HG03139 (cell line): ENCODE results near the gene WNT7B.

Experiments
- ATAC-seq: cut with Tn5 transposase; IDR thresholded peaks from one replicate; pipeline ENCODE4 v1.9.1; 2021; ENCODE audit not compliant: unreplicated experiment

WNT7B gene

DNA sequence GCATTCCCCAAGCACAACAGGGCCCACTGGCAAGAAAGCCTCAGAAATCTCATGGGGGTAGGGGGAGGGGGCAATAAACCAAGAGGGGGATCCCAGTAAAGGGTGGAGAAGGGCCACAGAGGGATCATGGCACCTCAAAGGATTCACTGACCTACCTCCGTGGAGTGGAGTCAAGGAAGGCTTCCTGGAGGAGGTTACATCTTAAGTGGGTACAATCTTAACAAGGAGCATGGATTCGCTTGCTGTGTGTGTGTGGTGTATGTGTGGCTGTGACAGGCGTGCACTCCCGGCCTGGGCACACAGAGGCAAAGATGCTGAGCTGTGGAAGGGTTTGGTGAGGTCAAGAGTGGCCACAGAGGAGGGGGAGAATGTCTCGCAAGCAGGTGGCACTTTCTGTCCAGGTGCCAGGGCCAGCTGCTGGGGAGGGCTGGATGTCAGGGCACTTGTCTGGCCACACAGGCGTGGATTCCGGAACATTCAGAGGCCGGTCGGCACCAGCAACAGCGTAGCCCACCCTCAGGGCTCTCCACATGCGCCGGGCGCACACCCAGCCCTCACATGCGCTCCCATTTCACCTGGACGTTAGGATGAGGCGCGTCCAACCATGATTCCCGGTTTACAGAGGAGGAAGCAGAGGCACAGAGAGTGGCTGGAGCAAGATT, 43.3 kb downstream of the WNT7B start:
- no peak for ATAC-seq

DNA sequence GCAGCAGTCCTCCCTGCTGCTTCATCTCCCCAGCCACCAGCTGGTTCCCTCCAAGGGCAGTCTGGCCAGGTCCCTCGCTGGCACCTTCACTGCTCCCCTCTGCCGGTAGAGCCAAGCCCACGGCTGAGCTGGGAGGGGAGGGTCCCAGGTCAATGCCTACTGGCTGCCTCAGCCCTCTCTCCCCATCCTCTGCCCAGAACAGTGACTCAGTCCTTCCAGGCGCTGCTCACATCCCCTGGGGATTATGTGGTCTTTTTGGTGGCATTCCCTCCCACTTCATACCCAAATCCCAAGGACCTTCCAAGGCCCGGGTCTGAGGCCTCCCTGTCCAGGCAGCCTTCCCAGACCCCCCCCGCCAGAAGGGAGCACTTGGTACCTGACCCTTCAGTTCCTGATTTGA, 44.9 kb downstream of the WNT7B start:
- ATAC-seq: no peak

DNA sequence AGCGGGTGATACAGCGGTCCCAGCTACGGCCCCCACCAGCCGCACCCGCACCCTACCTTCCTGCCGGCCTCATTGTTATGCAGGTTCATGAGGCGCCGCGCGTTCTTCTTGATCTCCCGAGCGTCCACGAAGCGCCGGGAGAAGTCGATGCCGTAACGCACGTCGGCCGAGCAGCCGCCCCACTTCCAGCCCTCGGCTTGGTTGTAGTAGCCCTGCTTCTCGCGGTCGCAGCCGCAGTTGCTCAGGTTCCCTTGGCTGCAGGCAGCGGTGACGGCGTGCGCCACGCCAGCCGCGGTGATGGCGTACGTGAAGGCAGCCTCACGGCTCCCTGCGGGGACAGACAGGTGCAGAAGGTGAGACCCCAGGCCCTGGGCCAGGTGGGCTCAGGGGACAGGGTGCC, 45.9 kb downstream of the WNT7B start:
- ATAC-seq: no peak

DNA sequence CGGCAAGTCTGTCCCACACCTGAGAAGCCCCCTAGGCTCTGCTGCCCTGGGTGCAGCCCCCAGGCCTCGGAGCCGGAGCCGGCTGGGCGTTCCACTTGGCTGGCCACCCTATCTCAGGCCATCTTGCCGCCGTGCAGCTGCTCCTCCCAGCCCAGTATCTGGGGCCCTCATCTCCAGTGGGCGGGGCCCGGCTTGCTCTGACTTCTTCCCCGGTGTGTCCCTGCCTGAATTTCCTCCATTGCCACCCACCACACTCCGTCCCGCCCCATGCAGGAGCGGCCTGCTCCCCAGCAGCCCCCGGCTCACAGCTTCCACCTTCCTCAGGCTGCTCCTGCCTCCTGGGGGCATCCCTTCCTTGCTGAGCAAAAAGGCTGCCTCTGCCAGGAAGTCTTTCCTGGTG, 46.6 kb downstream of the WNT7B start:
- ATAC-seq: no peak

DNA sequence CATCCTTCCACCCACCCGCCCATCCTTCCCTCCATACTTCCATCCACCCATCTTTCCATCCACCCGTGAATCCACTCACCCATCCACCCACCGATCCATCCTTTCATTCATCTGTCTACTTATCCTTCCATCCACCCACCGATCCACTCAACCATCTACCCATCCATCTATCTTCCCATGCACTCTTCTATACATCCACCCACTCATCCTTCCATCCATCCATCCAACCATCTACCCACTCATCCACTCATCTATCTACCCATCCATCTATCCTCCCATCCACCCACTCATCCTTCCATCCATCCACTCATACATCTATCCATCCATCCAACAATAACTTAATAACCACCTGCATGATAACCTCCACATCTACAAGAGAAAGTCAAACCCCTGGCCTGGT, 47.3 kb downstream of the WNT7B start:
- no peak for ATAC-seq

DNA sequence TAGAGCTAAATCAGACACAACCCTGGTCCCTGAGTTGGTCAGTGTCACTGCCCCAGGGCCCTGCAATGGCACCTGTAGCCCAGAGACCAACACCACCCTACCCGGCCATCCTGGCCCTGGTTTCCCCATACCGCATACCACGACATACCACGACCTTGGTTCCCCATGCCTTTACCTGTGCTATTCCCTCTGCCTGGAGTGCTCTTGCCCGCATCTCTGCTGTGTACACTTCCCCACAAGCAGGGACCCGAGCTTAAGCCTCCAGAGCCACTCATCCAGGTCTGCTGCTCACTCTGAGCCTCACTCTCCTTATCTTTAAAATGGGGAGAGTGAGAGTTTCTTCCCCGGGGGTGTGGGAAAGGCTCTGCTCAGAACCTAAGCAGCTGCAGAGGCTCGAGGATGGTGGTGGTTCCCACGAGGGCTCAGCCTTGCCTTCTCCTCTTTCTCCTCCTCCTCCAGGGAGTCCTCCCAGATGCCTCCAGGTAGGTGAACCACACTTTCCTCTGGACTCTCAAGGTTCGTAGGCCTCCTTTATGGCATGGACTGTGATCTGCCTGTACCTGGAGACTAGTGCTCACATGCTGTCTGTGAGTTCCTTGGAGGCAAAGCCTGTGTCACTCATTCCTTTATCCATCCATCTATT, 48.1 kb downstream of the WNT7B start:
- ATAC-seq: no peak

DNA sequence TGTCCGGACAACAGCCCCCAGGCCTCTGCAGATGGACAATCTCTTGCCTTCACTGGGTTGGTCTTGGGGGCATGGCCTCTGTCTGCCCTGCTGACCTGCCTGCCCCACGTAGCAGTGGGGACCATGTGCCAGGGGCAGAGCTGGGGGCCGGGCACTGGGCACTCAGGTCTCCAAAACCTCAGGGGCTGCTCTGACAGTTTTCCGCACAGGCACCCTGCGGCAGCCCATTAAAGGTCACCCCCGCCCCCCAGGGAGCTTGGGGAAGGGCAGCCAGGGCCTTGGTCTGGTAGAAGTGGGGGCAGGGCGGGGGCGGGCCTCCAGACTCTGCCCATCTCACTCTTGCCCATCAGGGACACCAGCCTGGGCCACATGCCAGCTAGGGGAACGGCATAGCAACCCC, 49.9 kb downstream of the WNT7B start:
- no peak for ATAC-seq

DNA sequence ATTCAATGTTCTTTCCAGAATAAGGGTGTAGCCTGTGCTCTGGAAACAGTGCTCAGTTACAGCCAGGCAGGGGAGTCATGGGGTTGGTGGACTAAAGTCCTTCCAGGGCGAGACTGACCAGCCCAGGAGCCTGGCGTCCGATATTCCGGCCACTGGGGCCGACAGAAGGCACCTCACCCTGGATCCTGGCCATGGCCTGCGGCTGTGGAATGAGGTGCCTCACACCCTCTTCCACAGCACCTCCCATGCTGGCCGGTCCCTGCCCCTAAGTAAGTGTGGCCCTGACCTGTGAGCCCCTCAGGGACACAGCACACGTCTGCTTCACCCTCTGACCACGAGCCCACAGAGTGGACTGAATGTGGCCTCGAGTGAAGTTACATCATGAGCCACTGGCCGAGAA, 50.5 kb downstream of the WNT7B start:
- ATAC-seq: no peak

DNA sequence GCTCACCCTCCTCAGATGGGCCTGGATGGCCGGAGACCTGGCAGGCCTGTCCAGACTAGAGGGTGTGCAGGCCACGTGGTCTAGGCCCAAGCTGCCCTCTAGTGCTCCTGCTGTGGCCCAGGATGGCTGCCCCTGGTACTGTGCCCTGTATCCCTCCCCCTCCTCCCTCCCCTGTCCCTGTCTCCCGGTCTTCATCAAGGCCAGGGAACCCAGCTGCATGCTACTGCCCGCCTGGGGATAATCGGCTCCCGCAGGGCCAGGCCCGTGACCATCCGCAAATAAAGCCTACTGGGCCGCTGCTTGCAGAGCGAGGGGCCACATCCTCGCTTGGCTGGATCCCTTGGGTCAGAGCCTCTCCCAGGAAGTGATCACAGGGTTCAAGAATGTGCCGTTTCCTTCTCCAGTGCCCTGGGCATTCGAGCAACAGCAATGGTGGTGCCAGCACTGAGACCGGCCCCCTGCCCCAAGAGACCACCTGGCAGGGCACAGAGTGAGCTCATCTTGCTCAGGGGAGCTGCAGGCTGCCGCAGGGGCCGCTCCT, 51.1 kb downstream of the WNT7B start:
- no peak for ATAC-seq

DNA sequence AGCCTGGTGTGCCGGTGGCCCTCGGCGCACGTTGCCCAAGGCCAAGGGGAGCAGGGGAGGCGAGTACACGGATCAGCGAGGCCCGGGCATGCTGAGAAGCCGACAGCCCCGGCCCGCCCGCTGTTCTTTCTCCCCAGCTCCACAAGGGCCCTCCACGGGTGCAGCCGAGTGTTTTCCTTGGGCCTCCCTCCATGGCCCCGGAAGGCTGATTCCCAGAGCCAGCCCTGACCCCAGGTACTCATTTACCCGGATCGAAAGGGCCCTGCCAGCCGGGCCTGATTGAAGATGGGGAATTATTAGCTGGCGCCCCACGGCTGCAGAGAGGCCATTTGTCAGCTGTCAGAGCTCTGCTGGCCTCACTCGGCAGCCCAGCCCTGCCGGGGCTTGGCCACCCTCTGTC, 53.1 kb downstream of the WNT7B start:
- ATAC-seq: no peak

DNA sequence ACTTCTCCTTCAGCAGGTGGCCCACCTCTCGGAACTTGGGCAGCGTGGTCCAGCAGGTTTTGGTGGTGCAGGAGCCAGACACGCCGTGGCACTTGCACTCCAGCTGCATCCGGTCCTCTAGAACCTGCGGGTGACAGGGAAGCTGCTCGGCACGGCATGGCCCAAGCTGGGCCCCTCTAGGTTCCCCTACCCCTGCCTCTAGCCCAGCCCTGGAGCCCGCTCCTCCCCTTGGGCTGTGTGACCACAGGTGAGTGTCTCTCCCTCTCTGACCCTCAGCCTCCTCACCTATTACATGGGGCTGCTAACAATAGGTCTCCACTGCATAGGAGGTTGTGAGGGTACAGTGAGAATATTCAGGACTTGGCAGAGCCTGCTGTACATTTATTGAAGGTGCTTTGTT, 53.8 kb downstream of the WNT7B start:
- ATAC-seq: no peak

DNA sequence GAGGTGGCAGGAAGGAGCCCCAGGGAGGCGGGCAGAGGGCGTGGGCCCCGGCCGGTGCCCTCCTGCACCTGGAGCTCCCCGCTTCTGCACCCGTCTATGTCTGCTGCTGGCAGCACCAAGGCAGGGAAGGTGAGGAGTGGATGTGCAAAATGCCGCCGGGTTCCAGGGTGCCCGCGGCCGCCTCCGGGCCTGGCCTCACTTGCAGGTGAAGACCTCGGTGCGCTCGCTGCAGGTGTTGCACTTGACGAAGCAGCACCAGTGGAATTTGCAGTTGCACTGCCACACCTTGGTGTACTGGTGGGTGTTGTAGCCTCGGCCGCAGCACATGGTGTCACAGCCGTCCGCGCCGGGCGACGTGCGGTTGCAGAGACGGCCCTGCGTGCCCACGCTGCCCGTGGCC, 54.3 kb downstream of the WNT7B start:
- ATAC-seq: no peak

DNA sequence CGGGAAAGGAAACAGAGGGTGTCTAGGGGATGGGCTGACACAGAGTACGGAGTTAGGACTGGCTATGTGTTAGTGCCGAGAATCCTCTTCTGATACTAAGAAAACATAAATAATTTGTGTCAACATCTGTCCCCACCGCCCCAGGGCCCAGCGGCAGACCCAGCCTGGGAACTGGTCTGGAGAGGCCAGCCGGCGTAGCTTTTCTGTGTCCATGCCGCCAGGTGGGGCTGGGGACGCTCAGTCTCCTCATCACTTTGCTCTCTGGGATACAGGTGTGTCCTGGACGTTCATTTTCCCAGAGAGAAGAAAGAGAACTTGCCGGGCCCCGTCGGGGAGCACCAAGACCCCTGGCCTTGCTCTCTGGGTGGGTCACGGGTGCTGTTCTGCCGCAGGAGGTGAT, 54.7 kb downstream of the WNT7B start:
- ATAC-seq: no peak

DNA sequence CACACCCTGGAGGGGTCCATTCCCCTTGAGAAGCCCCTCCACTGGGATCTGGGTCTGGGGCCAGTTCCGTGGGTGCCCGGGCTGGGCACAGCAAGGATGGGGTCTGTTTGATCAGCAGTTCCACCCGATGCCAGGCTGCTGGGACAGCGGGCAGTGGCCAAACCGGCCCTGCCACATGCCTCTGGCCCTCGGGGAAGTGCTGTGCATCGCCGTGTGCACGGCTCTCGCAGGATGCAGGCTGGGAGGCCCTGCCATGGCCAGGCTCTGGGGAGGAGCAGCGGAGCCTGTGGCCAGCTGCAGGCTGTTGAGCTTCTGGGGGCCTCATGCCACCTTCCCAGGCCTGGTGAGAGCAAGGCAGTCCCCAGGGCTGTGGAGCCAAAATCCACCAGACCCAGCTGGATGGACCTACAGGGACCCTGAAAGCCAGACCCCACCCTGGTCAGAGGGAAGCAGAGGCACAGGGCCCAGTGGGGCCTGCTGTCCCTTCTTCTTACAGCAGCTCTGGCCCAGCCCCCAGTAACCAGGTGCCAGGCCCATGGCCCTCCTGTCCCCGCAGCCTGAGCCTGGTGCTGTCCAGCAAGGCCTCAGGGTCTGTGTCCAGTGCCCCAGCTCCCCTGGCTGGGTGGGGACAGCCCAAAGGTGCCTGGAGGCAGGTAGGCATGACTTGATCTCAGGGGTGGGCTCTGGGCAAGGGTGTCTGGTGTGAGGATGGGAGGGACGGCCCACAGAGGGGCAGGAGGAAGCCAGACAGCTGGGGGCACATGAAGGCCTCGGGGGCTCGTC, 57.3 kb downstream of the WNT7B start:
- no peak for ATAC-seq

DNA sequence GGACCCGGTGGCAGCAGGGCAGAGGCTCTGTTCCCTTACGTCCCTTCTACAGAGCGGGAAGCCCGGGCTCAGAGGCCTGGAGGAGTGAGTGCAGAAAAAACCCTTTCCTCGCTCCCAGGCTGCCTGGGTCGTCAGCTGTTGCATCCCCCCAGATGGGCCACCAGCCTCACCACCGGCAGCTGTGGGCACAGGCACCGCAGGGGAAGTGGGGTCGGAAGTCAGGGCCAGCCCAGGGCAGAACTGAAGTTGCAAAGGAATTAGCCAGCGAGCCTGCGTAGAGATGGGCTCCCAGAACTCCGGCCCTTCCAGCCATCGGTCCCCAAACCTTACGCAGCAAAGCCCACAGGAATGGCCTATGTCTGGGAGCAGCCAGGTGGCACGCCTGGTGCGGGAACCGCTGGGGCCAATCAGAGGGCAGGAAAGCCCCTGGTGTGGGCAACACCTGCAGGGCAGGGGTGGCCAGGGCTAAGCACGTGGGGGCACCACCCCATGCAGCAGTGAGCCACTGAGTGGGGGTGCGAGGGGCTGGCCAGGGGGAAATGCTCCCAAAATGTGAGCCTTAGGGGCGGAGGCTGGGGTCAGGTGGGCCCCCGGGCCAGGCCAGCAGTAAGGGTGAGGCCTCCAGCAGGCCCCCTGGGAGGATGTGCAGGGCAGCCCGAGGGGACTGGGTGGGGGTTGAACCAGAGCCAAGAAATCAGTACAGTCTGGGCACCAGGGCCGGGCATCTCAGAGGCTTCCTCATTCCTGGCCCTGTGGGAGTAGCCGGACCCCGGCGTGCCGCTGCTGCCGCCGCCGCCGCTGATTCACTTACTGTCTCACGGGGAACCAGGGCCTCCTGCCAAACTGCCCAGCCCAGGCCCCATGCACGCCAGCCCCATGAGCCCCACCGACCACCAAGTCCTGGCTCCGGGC, 58.2 kb downstream of the WNT7B start:
- no peak for ATAC-seq

DNA sequence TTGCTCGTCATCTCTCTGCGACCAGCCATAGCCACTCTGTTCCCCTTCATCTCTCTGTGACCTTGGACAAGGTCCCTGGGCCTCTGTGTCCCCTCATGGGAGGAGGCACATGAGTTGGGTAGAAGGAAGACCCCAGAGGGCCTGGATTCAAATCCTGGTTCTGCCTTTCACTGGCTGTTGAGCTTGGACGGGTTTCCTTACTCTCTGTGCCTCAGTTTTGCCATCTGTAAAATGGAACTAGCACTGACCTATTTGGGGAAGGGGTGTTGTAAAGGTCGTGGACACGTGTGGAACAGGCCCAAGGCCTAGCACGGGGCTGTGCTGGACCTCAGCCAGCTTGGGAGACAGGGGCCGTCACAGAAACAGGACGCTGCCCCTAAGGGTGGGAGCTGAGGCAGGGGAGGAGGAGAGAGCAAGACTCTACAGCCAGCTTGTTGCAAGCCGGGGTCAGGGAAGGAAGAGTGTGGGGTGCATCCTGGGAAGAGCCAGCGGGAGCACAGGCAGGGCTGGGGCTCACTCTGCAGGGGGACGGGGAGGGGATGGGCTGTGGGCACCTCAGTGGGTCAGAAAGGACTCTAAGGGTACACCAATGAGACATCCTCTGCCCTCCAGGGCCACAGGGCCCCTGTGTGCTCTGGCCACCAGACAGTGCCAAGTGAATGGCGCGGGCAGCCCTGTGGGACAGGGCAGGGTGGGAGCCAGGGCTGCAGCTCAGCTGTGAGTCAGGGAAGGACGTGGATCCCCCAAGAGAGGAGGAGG, 59.1 kb downstream of the WNT7B start:
- no peak for ATAC-seq

DNA sequence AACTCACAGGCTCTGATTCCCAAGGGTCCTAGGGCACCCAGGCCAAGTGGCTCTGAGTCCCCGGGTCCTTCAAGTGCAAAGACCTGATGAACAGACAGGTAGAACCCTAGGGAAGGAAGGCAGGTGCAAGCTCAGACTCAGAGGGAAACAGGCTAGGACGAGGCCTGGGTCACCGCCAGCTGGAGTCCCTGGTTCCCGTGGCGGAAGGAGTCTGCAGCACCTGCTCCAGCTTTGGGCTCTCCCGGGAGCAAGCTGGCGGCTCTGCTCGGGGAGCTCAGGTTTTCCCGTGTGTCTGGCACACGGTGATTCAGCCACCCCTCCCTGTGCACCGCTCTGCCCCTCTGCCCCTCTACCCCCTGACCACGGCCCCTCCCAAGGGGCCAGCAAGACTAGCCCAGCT, 59.8 kb downstream of the WNT7B start:
- no peak for ATAC-seq

DNA sequence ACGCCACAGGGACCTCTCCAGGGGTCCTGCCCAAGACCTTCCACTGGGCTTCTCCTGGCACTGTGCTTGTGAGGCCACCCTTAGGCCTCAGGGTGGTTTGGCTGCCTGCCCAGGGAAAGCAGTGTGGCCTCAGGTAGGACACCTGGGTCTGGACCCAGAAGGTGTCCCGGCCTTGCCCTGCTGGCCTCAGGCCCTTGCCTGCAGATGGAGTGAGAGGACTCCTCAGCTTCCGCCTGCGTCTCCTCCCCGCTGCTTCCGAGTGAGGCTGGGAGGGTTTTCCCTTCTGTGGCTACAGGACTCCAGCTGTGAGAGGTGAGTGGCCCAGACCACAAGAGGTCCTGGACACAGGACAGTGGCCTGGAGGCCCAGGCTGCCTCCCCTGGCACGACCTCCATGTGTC, 60.4 kb downstream of the WNT7B start:
- ATAC-seq: no peak

DNA sequence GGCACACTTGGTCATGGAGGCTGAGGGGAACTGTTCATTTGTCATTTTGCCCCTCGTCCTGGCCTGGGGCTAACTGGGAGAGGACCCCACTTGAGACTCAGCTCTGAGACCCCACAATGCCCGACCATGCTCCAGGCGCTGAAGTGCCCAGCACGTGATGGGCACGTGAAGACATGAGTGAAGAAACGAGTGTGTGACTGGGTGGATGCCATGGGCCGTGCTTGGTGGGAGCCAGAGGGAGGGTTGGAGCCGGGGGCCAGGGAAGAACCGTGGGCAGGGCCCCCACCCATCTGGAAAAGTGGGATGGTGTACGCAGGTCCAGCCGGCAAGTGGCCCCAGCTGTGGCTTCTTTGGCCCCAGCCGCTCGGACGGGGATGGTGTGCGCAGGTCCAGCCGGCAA, 61.1 kb downstream of the WNT7B start:
- no peak for ATAC-seq

DNA sequence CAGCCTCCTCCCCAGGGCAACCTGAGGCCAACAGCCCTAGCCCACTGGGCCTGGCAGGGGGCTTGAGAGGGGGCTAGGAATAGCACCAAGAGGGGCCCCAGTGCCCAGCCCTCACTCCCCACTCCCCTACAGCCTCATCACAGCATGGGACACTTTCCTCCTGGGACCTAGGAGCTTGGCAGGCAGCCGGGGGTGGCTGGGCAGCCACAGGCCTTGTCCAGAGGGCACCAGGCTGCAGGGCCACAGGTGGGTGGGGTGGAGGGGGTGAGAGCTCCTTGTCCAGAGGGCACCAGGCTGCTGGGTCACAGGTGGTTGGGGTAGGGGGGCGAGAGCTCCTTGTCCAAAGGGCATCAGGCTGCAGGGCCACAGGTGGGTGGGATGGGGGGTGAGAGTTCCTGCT, 61.8 kb downstream of the WNT7B start:
- no peak for ATAC-seq
